Measurements from ENCODE around the gene GNL1. TPM values are rescaled to one million over a fixed set of nuclear protein-coding genes. Genes with fewer than 3 reads are reported as not detected.

The GNL1 gene
- total and polyA plus RNA-seq, 9 of the 15 experiments (the other 6 are each of a cell fraction or from before 2014, with no cell fraction given): 0.73 to 112 (median 58.0) TPM

- TF ChIP-seq MNT (conservative IDR thresholded peaks at IDR 0.05) (no peak), ZFP36 (IDR thresholded peaks at IDR 0.05; ENCODE audit: low read depth, low read length, partially characterized antibody) (no peak), CTCF (IDR thresholded peaks at IDR 0.05 in 2 of 3, conservative IDR thresholded peaks at IDR 0.05 in 1 of 3; ENCODE audit: insufficient read depth in 2 of 3, low read depth in 1 of 3, low read length in 3 of 3) (no peak), ARHGAP35 (IDR thresholded peaks at IDR 0.05; ENCODE audit: partially characterized antibody) (no peak), PCBP1 (IDR thresholded peaks at IDR 0.05; ENCODE audit: low read depth, low read length, poor library complexity, severe bottlenecking) (no peak), HMBOX1 (IDR thresholded peaks at IDR 0.05) (no peak), RUNX1 (IDR thresholded peaks at IDR 0.05; ENCODE audit: low read depth) (no peak), ZEB2 (IDR thresholded peaks at IDR 0.05) (no peak), CAMTA2 (CRISPR knock-in tag; conservative IDR thresholded peaks at IDR 0.05) (0 out of 2 replicates have a peak, but pooled peaks have one; percentile 77), CBX3 (IDR thresholded peaks at IDR 0.05; ENCODE audit: borderline replicate concordance in 1 of 2, low read length in 2 of 2) (no peak), NFYB (IDR thresholded peaks at IDR 0.05; ENCODE audit: extremely low read depth, insufficient read length) (no peak), MECOM (CRISPR knock-in tag; IDR thresholded peaks at IDR 0.05) (no peak), CBX2 (IDR thresholded peaks at IDR 0.05; ENCODE audit: insufficient read depth, low read length, poor library complexity, severe bottlenecking) (no peak), ELF4 (CRISPR knock-in tag; IDR thresholded peaks at IDR 0.05) (no peak), NONO (IDR thresholded peaks at IDR 0.05; ENCODE audit: low read depth in 2 of 2, low read length in 1 of 2) (peak in 1 of 2 experiments; percentile 79; a peak in 2 of 4 replicates), ZNF134 (CRISPR knock-in tag; conservative IDR thresholded peaks at IDR 0.05) (no peak), KLF13 (tag; IDR thresholded peaks at IDR 0.05; ENCODE audit: borderline replicate concordance, low read depth) (peak; percentile 75; the same call in 1 of the 2 replicates), EWSR1 (IDR thresholded peaks at IDR 0.05; ENCODE audit: borderline replicate concordance, low read depth, partially characterized antibody) (no peak), KDM5B (IDR thresholded peaks at IDR 0.05; ENCODE audit: insufficient replicate concordance, low read depth, low read length) (peak; percentile 1), ZNF740 (CRISPR knock-in tag; IDR thresholded peaks at IDR 0.05) (peak; percentile 89), ZNF740 (tag; IDR thresholded peaks at IDR 0.05) (peak in 1 of 2 experiments; percentile 84; a peak in 2 of 4 replicates), GTF2F1 (IDR thresholded peaks at IDR 0.05; ENCODE audit: low read depth, low read length) (no peak), RB1 (IDR thresholded peaks at IDR 0.05; ENCODE audit: low read depth) (no peak; the same call in 1 of the 2 replicates), MEIS2 (IDR thresholded peaks at IDR 0.05; ENCODE audit: partially characterized antibody) (no peak), BDP1 (IDR thresholded peaks at IDR 0.05; ENCODE audit: insufficient read depth, insufficient read length) (no peak)
These were observed 548 bp downstream of the GNL1 start (continued) for GRCh38 chr6:30555816-30556065.

All from K562 (cell line).